ENCODE measurements around the gene EHBP1L1. TPM values are rescaled to one million over a fixed set of nuclear protein-coding genes. Genes with fewer than 3 reads are reported as not detected.

The EHBP1L1 gene
- total and polyA plus RNA-seq, 2 of the 13 experiments (the other 11 are each of a cell fraction or from before 2014, with no cell fraction given): 8.3 to 10.6 TPM

- TF ChIP-seq ZNF639 (CRISPR knock-in tag; conservative IDR thresholded peaks at IDR 0.05): peak; percentile 74; the same call in 1 of the 2 replicates
- no peak for TF ChIP-seq NPAS2 (CRISPR knock-in tag; IDR thresholded peaks at IDR 0.05; ENCODE audit: borderline replicate concordance)
- TF ChIP-seq ARID2 (CRISPR knock-in tag; IDR thresholded peaks at IDR 0.05; ENCODE audit: borderline replicate concordance): no peak
- no peak for TF ChIP-seq U2AF1 (optimal IDR thresholded peaks at IDR 0.05; ENCODE audit: low read depth, low read length)
- TF ChIP-seq TEF (CRISPR knock-in tag; IDR thresholded peaks at IDR 0.05): no peak
- no peak for TF ChIP-seq DPF2 (CRISPR knock-in tag; IDR thresholded peaks at IDR 0.05; ENCODE audit: borderline replicate concordance, low read depth)
- no peak for TF ChIP-seq ZKSCAN1 (IDR thresholded peaks at IDR 0.05; ENCODE audit: low read length)
- no peak for TF ChIP-seq TSC22D2 (CRISPR knock-in tag; IDR thresholded peaks at IDR 0.05; ENCODE audit: borderline replicate concordance)
- TF ChIP-seq SMAD1 (CRISPR knock-in tag; IDR thresholded peaks at IDR 0.05; ENCODE audit: borderline replicate concordance, low read depth): no peak
- TF ChIP-seq AKNA (CRISPR knock-in tag; IDR thresholded peaks at IDR 0.05; ENCODE audit: borderline replicate concordance): no peak
- no peak for TF ChIP-seq ZNF607 (CRISPR knock-in tag; IDR thresholded peaks at IDR 0.05; ENCODE audit: borderline replicate concordance)
- TF ChIP-seq KAT8 (CRISPR knock-in tag; IDR thresholded peaks at IDR 0.05): no peak
- TF ChIP-seq ZNF761 (CRISPR knock-in tag; conservative IDR thresholded peaks at IDR 0.05): no peak
- no peak for TF ChIP-seq FUBP1 (CRISPR knock-in tag; IDR thresholded peaks at IDR 0.05; ENCODE audit: borderline replicate concordance)
- TF ChIP-seq HES4 (CRISPR knock-in tag; IDR thresholded peaks at IDR 0.05; ENCODE audit: borderline replicate concordance): no peak
- no peak for TF ChIP-seq LCORL (IDR thresholded peaks at IDR 0.05)
- TF ChIP-seq LCORL (CRISPR knock-in tag; IDR thresholded peaks at IDR 0.05): peak; percentile 43; the same call in 1 of the 2 replicates
- no peak for TF ChIP-seq ZC3H4 (CRISPR knock-in tag; IDR thresholded peaks at IDR 0.05; ENCODE audit: borderline replicate concordance)
- no peak for TF ChIP-seq CREB3 (CRISPR knock-in tag; IDR thresholded peaks at IDR 0.05)
- peak; percentile 51 for TF ChIP-seq SKI (IDR thresholded peaks at IDR 0.05; ENCODE audit: partially characterized antibody)
Measured at GRCh38 chr11:65574109-65574810, 1.6 kb upstream of the EHBP1L1 start (continued).

Data from HepG2 (cell line).